GM23338 (cell line): Measurements from ENCODE around the gene CIDEA.

ENCODE experiments used
- CREB1 ChIP-seq: fragments of 250-450 bp; sonication (Bioruptor Pico); IDR thresholded peaks from 2 replicates; pipeline ENCODE4 v1.5.0; 2020; ENCODE audit warnings: low read depth, mild to moderate bottlenecking, moderate library complexity
- EZH2 ChIP-seq: fragments of 200-600 bp; sonication (generic); IDR thresholded peaks from one replicate; pipeline ENCODE4 v1.8.0; 2017; ENCODE audit warnings: antibody characterized with exemption, mild to moderate bottlenecking, low read depth; ENCODE audit not compliant: unreplicated experiment
- EZH2phosphoT487 ChIP-seq: fragments of 200-600 bp; sonication (generic); IDR thresholded peaks from one replicate; pipeline ENCODE4 v1.8.1; 2018; ENCODE audit warnings: antibody characterized with exemption; ENCODE audit not compliant: unreplicated experiment
- JUNB ChIP-seq: IDR thresholded peaks from one replicate; pipeline ENCODE4 v1.6.1; 2016; ENCODE audit warnings: antibody characterized with exemption; ENCODE audit not compliant: unreplicated experiment
- NANOG ChIP-seq: IDR thresholded peaks from 2 replicates; pipeline ENCODE4 v1.6.1; 2016; ENCODE audit warnings: antibody characterized with exemption, borderline replicate concordance
- POLR2AphosphoS5 ChIP-seq: IDR thresholded peaks from 2 replicates; pipeline ENCODE4 v1.6.1; 2016; ENCODE audit warnings: antibody characterized with exemption, low read depth
- ZNF114 ChIP-seq: fragments of 250-450 bp; sonication (Bioruptor Pico); IDR thresholded peaks from 2 replicates; pipeline ENCODE4 v1.5.0; 2020; ENCODE audit warnings: mild to moderate bottlenecking, moderate library complexity
- ZNF331 ChIP-seq: fragments of 250-450 bp; sonication (Bioruptor Pico); IDR thresholded peaks from 2 replicates; pipeline ENCODE4 v1.5.0; 2020; ENCODE audit warnings: low read depth, mild to moderate bottlenecking, moderate library complexity
- TF ChIP-seq, protein P1 (sequence below), 2 experiments: fragments of 200-600 bp in 1 of 2; sonication (generic) in 1 of 2; conservative IDR thresholded peaks; 2 replicates each; pipeline versions ENCODE4 v1.5.1 to v1.6.1; 2016 to 2017; ENCODE audit warnings: antibody characterized with exemption in 2 of 2, low read depth in 2 of 2, mild to moderate bottlenecking in 2 of 2, moderate library complexity in 1 of 2
- TF ChIP-seq, protein P2 (sequence below): IDR thresholded peaks from one replicate; pipeline ENCODE4 v1.6.1; 2018; ENCODE audit warnings: antibody characterized with exemption; ENCODE audit not compliant: unreplicated experiment
- TF ChIP-seq, protein P3 (sequence below): IDR thresholded peaks from 2 replicates; pipeline ENCODE4 v1.6.1; 2016; ENCODE audit warnings: antibody characterized with exemption
- TF ChIP-seq, protein P4 (sequence below): fragments of 250-450 bp; sonication (Bioruptor Pico); IDR thresholded peaks from 2 replicates; pipeline ENCODE4 v1.5.0; 2020; ENCODE audit warnings: mild to moderate bottlenecking, moderate library complexity

DNA sequence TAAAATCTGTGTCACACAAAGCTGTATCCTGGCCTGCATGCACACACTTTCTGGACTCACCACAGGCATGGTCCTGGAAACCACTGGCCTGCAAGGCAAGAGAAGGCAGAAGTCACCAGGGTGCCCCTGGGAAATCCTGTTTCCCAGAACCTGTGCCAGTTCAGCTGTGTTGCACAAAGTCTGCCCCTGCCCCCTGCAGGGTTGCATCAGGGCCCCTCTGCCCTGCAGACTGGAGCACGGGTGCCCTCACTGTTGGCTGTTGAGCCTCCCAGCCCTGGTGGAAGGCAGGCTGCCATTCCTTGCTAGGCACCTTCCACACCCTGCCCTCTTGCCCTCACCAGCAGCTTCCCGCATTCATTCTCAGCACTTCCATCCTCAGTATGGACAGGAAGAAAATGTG lies 35.9 kb downstream of the CIDEA start:
- TF ChIP-seq POLR2AphosphoS5 (no peak), NANOG (no peak), EZH2phosphoT487 (no peak), EZH2 (no peak), JUNB (no peak), CREB1 (CRISPR knock-in tag) (no peak), ZNF331 (no peak), ZNF114 (CRISPR knock-in tag) (no peak)
- TF ChIP-seq, protein P1, sequence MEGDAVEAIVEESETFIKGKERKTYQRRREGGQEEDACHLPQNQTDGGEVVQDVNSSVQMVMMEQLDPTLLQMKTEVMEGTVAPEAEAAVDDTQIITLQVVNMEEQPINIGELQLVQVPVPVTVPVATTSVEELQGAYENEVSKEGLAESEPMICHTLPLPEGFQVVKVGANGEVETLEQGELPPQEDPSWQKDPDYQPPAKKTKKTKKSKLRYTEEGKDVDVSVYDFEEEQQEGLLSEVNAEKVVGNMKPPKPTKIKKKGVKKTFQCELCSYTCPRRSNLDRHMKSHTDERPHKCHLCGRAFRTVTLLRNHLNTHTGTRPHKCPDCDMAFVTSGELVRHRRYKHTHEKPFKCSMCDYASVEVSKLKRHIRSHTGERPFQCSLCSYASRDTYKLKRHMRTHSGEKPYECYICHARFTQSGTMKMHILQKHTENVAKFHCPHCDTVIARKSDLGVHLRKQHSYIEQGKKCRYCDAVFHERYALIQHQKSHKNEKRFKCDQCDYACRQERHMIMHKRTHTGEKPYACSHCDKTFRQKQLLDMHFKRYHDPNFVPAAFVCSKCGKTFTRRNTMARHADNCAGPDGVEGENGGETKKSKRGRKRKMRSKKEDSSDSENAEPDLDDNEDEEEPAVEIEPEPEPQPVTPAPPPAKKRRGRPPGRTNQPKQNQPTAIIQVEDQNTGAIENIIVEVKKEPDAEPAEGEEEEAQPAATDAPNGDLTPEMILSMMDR (conservative IDR thresholded peaks at IDR 0.05; ENCODE audit: low read depth in 2 of 2) = no peak
- TF ChIP-seq, protein P2, sequence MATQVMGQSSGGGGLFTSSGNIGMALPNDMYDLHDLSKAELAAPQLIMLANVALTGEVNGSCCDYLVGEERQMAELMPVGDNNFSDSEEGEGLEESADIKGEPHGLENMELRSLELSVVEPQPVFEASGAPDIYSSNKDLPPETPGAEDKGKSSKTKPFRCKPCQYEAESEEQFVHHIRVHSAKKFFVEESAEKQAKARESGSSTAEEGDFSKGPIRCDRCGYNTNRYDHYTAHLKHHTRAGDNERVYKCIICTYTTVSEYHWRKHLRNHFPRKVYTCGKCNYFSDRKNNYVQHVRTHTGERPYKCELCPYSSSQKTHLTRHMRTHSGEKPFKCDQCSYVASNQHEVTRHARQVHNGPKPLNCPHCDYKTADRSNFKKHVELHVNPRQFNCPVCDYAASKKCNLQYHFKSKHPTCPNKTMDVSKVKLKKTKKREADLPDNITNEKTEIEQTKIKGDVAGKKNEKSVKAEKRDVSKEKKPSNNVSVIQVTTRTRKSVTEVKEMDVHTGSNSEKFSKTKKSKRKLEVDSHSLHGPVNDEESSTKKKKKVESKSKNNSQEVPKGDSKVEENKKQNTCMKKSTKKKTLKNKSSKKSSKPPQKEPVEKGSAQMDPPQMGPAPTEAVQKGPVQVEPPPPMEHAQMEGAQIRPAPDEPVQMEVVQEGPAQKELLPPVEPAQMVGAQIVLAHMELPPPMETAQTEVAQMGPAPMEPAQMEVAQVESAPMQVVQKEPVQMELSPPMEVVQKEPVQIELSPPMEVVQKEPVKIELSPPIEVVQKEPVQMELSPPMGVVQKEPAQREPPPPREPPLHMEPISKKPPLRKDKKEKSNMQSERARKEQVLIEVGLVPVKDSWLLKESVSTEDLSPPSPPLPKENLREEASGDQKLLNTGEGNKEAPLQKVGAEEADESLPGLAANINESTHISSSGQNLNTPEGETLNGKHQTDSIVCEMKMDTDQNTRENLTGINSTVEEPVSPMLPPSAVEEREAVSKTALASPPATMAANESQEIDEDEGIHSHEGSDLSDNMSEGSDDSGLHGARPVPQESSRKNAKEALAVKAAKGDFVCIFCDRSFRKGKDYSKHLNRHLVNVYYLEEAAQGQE = no peak
- TF ChIP-seq, protein P3, sequence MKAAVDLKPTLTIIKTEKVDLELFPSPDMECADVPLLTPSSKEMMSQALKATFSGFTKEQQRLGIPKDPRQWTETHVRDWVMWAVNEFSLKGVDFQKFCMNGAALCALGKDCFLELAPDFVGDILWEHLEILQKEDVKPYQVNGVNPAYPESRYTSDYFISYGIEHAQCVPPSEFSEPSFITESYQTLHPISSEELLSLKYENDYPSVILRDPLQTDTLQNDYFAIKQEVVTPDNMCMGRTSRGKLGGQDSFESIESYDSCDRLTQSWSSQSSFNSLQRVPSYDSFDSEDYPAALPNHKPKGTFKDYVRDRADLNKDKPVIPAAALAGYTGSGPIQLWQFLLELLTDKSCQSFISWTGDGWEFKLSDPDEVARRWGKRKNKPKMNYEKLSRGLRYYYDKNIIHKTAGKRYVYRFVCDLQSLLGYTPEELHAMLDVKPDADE = no peak
- TF ChIP-seq, protein P4, sequence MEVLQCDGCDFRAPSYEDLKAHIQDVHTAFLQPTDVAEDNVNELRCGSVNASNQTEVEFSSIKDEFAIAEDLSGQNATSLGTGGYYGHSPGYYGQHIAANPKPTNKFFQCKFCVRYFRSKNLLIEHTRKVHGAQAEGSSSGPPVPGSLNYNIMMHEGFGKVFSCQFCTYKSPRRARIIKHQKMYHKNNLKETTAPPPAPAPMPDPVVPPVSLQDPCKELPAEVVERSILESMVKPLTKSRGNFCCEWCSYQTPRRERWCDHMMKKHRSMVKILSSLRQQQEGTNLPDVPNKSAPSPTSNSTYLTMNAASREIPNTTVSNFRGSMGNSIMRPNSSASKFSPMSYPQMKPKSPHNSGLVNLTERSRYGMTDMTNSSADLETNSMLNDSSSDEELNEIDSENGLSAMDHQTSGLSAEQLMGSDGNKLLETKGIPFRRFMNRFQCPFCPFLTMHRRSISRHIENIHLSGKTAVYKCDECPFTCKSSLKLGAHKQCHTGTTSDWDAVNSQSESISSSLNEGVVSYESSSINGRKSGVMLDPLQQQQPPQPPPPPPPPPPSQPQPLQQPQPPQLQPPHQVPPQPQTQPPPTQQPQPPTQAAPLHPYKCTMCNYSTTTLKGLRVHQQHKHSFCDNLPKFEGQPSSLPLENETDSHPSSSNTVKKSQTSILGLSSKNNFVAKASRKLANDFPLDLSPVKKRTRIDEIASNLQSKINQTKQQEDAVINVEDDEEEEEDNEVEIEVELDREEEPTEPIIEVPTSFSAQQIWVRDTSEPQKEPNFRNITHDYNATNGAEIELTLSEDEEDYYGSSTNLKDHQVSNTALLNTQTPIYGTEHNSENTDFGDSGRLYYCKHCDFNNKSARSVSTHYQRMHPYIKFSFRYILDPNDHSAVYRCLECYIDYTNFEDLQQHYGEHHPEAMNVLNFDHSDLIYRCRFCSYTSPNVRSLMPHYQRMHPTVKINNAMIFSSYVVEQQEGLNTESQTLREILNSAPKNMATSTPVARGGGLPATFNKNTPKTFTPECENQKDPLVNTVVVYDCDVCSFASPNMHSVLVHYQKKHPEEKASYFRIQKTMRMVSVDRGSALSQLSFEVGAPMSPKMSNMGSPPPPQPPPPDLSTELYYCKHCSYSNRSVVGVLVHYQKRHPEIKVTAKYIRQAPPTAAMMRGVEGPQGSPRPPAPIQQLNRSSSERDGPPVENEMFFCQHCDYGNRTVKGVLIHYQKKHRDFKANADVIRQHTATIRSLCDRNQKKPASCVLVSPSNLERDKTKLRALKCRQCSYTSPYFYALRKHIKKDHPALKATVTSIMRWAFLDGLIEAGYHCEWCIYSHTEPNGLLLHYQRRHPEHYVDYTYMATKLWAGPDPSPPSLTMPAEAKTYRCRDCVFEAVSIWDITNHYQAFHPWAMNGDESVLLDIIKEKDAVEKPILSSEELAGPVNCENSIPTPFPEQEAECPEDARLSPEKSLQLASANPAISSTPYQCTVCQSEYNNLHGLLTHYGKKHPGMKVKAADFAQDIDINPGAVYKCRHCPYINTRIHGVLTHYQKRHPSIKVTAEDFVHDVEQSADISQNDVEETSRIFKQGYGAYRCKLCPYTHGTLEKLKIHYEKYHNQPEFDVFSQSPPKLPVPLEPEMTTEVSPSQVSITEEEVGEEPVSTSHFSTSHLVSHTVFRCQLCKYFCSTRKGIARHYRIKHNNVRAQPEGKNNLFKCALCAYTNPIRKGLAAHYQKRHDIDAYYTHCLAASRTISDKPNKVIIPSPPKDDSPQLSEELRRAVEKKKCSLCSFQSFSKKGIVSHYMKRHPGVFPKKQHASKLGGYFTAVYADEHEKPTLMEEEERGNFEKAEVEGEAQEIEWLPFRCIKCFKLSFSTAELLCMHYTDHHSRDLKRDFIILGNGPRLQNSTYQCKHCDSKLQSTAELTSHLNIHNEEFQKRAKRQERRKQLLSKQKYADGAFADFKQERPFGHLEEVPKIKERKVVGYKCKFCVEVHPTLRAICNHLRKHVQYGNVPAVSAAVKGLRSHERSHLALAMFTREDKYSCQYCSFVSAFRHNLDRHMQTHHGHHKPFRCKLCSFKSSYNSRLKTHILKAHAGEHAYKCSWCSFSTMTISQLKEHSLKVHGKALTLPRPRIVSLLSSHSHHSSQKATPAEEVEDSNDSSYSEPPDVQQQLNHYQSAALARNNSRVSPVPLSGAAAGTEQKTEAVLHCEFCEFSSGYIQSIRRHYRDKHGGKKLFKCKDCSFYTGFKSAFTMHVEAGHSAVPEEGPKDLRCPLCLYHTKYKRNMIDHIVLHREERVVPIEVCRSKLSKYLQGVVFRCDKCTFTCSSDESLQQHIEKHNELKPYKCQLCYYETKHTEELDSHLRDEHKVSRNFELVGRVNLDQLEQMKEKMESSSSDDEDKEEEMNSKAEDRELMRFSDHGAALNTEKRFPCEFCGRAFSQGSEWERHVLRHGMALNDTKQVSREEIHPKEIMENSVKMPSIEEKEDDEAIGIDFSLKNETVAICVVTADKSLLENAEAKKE (CRISPR knock-in tag) = no peak
